Pancreas (tissue), 10 donors: ENCODE measurements around the gene YIPF3. TPM values are rescaled to one million over a fixed set of nuclear protein-coding genes. Genes with fewer than 3 reads are reported as not detected.
"Not testable (repeated sequence)": the region's sequence is repeated elsewhere in the genome, so short reads cannot be mapped to it uniquely, and the experiment has no call there.

ENCODE experiments used
- ATAC-seq, 4 donors: fragments of 200-7000 bp; cut with Tn5 transposase; one replicate each; pipeline versions ENCODE4 v1.8.0 to v1.9.1; 2020; ENCODE audit warnings: mild to moderate bottlenecking in 4 of 4, moderate library complexity in 4 of 4
- DNase-seq, 6 donors: peaks; one replicate each; pipeline ENCODE4 v3.0.0-alpha.2; 2020
- FAIRE-seq: peaks from 2 replicates; lab custom pipeline; 2012; peaks lifted over from hg19 to GRCh38; lab: Jason Lieb, UNC
- H3K27ac ChIP-seq, 4 donors: fragments of 200-600 bp; sonication (generic); 1 replicate in 3 of 4; 2 replicates in 1 of 4; pipeline versions ENCODE4 v1.5.0 to v1.8.0; 2020
- H3K27me3 ChIP-seq, 4 donors: fragments of 200-600 bp; one replicate each; pipeline ENCODE4 v1.8.0; 2021
- H3K36me3 ChIP-seq, 3 donors: fragments of 200-600 bp; sonication (generic) in 1 of 3; one replicate each; pipeline versions ENCODE4 v1.5.0 to v1.8.0; 2020 to 2021
- H3K4me1 ChIP-seq, 3 donors: fragments of 200-600 bp; one replicate each; pipeline ENCODE4 v1.8.0; 2021
- H3K4me3 ChIP-seq, 4 donors: fragments of 200-600 bp; sonication (generic) in 2 of 4; one replicate each; pipeline versions ENCODE4 v1.5.0 to v1.8.0; 2020 to 2021
- H3K9me3 ChIP-seq, 4 donors: fragments of 200-600 bp; one replicate each; pipeline ENCODE4 v1.8.0; 2021
- CTCF ChIP-seq, 4 donors: fragments of 200-600 bp; sonication (generic) in 3 of 4; IDR thresholded peaks; one replicate each; pipeline versions ENCODE4 v1.5.0 to v1.8.0; 2021; ENCODE audit warnings: antibody characterized with exemption in 4 of 4
- WGBS, 2 donors: extraction: QIAGEN DNeasy Blood & Tissue Kit; methylation state at CpG; one replicate each; pipeline ENCODE4 v1.1.7; 2013; 5-methylcytosine and 5-hydroxymethylcytosine counted together
- intact Hi-C, 3 donors: fragments of 100-400 bp; cut with DNase I; formaldehyde crosslinking; loops; one replicate each; pipeline versions ENCODE4 v1.11.1 to v1.14.2; 2022
- polyA plus RNA-seq, 2 donors: library from polyadenylated mRNA; stranded (reverse); fragments of 200-250 nt; gene quantifications; one replicate each; pipeline ENCODE4 v1.2.3, GENCODE V29; 2013
- total RNA-seq, 6 donors: library from RNA; stranded (reverse); fragmentation: NEBNext Ultra II Directional in 4 of 6; extraction: Animal tissue kit (Norgen Biotek cat#: 25700) in 4 of 6; gene quantifications; one replicate each; pipeline versions ENCODE4 v1.2.1 to v1.2.4, GENCODE V29; 2021 to 2023
- donor health status: healthy with polysubstance abuse.
- donor health status: DM: no; HTN: no; CAD: no; lungs with moderate emphysema.
- donor health status: DM: no; HTN: no; CAD: no.
- donor health status: control.
- donor health status: control.
- donor health status: Bipolar disorder and iron deficiency.
- donor health status: DM: yes; HTN: yes; CAD: no.
- donor health status: DM: no; HTN: no; CAD: no.
- donor health status: DM: no; HTN: no; CAD: no.
- donor health status: DM: yes; HTN: yes; CAD: no.

The YIPF3 gene
- total RNA-seq: 10 to 100 TPM; 60.6 to 81.1 (median 69.7) TPM
- 10 to 100 TPM; 60.3 to 92.2 TPM for polyA plus RNA-seq

DNA sequence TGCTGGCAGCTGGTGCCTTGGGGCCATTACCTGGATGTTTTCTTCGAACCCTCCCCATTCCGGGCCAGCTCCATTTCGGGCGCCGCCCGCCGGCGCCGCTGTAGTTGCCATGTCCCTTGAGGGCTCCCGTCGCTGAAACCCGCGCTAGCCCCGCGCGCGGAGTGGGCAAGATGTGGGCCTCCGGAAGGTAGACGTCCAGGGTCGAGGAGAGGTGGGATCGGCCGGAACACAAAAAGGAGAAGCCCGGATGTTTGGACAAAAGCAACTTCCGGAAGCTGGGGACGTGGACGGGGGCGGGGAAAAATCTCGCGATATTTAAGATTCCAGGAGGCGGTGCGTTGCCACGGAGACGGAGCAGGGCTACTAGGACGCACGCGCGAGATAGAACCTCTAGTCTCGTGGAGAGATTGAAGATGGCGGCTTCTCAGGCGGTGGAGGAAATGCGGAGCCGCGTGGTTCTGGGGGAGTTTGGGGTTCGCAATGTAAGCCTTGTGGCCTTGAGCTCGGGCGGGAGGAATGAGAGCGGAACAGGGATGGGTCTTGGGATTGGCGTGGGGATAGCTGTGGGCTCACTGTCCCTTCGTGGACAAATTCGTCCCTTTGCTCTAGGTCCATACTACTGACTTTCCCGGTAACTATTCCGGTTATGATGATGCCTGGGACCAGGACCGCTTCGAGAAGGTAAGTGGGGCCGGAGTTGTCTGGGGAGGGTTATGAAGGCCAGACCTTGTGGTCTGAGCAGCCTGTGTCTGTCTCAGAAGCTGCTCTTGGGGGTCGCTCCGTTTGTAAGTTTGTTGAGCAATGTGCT lies at the start of gene YIPF3, which contains the start of gene POLR1C:
Gene YIPF3 (minus strand): TSS at position 230 of the 808 bp plus-strand sequence. CDS start 119 bp downstream, at position 111.
Gene POLR1C (plus strand): TSS at position 393 of the 808 bp plus-strand sequence. CDS start 21 bp downstream, at position 414.
- Histone ChIP-seq H3K27me3 (no peaks in the 10 kb centered on the region), H3K27ac (peak within 1 kb of the TSS; percentile 67 to 84 (median 72)), H3K4me3 (peak within 1 kb of the TSS; percentile 78 to 97 (median 86)), H3K9me3 (no peaks in the 10 kb centered on the region), H3K4me1 (peaks cover 19 to 31% (median 24%) of the 10 kb centered on the region in 3 donors), H3K36me3 (peaks cover 0 to 55% (median 43%) of the 10 kb centered on the region in 3 donors)
- DNase-seq: peak; percentile 91 to 98 (median 97)
- intact Hi-C loops: no loop called here
- FAIRE-seq: peak; percentile 29
- 0 to 1% methylated on average over 57 of the region's 57 CpGs for WGBS, 2 donors
- TF ChIP-seq CTCF (IDR thresholded peaks at IDR 0.05): no peak
- ATAC-seq: peak; percentile 94 to 98 (median 96)

DNA sequence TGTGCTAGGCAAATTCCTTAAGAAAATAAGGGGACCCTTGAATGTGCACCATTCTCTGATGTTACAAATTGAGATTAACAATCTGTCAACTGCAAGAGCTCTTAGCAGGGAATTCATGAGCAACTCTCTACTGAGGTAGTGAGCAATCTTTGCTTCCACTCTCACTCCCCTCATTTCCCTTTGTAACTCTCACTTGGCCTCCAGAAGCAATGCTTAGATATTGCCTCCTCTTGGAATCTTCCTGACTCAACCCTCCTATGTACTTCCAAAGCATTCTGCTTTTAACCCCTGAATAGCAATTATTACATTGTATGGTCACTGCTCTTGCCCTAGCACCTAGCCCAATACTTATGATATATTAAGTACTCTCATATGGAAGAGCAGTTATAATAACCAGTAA lies 42.6 kb upstream of the YIPF3 start:
- H3K4me3 ChIP-seq: no peak overlapping the region
- no peak for TF ChIP-seq CTCF (IDR thresholded peaks at IDR 0.05)
- H3K27me3 ChIP-seq: no peaks in the 10 kb centered on the region
- H3K27ac ChIP-seq: no peak overlapping the region
- intact Hi-C loops: no loop called here
- H3K4me1 ChIP-seq: no peaks in the 10 kb centered on the region
- ATAC-seq: no peak
- FAIRE-seq: no peak
- DNase-seq: no peak
- H3K36me3 ChIP-seq: peaks cover 3 to 82% (median 18%) of the 10 kb centered on the region in 3 donors
- no peaks in the 10 kb centered on the region for H3K9me3 ChIP-seq

DNA sequence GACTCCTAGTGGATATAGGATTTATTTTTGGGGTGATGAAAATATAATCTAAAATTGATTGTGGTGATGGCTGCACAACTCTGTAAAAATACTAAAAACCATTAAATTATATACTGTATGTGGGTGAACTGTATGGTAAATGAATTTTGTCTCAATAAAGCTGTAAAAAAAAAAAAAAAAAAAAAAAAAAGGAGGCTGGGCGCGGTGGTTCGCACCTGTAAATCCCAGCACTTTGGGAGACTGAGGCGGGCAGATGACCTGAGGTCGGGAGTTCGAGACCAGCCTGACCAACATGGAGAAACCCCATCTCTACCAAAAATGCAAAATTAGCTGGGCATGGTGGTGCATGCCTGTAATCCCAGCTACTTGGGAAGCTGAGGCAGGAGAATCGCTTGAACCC lies 40.9 kb upstream of the YIPF3 start:
- 90 to 96% methylated on average over 6 to 7 of the region's 7 CpGs for WGBS, 2 donors
- intact Hi-C loops, FAIRE-seq, DNase-seq, H3K9me3 ChIP-seq, ATAC-seq, H3K4me1 ChIP-seq, H3K4me3 ChIP-seq, H3K27ac ChIP-seq, H3K27me3 ChIP-seq: not testable (repeated sequence)
- H3K36me3 ChIP-seq: peaks cover 3 to 74% (median 15%) of the 10 kb centered on the region in 3 donors

GRCh38 chr6:43547222-43547621 lies 30.5 kb upstream of the YIPF3 start:
- no peak for FAIRE-seq
- ATAC-seq: no peak
- WGBS, 2 donors: 79 to 90% methylated on average over 3 of the region's 3 CpGs

GRCh38 chr6:43544461-43544860 lies 27.7 kb upstream of the YIPF3 start:
- Histone ChIP-seq H3K27me3 (no peaks in the 10 kb centered on the region), H3K9me3 (no peaks in the 10 kb centered on the region), H3K4me1 (no peaks in the 10 kb centered on the region), H3K4me3 (no peak overlapping the region), H3K36me3 (peaks cover 4 to 46% (median 27%) of the 10 kb centered on the region in 3 donors), H3K27ac (no peak overlapping the region)
- FAIRE-seq (no peak), ATAC-seq (no peak), DNase-seq (no peak)
- WGBS, 2 donors: 66 to 67% methylated on average over 4 of the region's 4 CpGs
- no peak for TF ChIP-seq CTCF (IDR thresholded peaks at IDR 0.05)
- intact Hi-C loops: no loop called here

More at GRCh38 chr6:43547222-43547621, 30.5 kb upstream of the YIPF3 start:
- H3K9me3 ChIP-seq: no peaks in the 10 kb centered on the region
- no peak overlapping the region for H3K27ac ChIP-seq
- DNase-seq: no peak
- peaks cover 4 to 67% (median 43%) of the 10 kb centered on the region in 3 donors for H3K36me3 ChIP-seq
- intact Hi-C loops: no loop called here
- no peak overlapping the region for H3K4me3 ChIP-seq
- TF ChIP-seq CTCF (IDR thresholded peaks at IDR 0.05): no peak
- H3K4me1 ChIP-seq: no peaks in the 10 kb centered on the region
- H3K27me3 ChIP-seq: no peaks in the 10 kb centered on the region
